Activated T-helper 9 cell treated with anti-CD3 and anti-CD28 coated beads, Interleukin-2, amount 50 U/mL, for 16 hours (primary cell): ENCODE data around the gene KRT26.
"Not testable (repeated sequence)": the region's sequence is repeated elsewhere in the genome, so short reads cannot be mapped to it uniquely, and the experiment has no call there.

Experiments used
- DNase-seq: peaks from one replicate; pipeline ENCODE4 v3.0.0-alpha.2; 2020; ENCODE audit warnings: low read depth

The KRT26 gene

GRCh38 chr17:40794466-40794865, 22.5 kb upstream of the KRT26 start:
- no peak for DNase-seq

- DNase-seq = no peak
These were observed 21.8 kb upstream of the KRT26 start for GRCh38 chr17:40793832-40794231.

GRCh38 chr17:40791787-40792436, 19.9 kb upstream of the KRT26 start:
- no peak for DNase-seq

DNA sequence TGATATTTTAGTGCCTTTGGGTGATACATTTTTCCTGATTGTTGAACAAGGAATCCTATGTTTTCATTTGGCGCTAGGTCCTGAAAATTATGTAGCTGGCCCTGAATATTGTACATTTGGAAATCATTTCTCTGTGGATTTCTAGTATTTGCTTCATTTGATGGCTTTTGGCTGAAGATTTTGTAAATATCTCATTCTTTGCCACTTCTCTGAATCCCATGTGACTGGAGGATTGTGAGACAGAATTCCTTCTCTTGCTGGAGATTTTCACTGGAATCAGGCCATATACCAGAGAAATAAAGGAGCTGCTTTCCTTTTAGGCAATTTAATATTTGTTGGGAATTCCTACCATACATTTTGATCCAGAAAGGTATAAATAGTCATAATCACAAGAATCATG, 19.1 kb upstream of the KRT26 start:
- DNase-seq = no peak

DNA sequence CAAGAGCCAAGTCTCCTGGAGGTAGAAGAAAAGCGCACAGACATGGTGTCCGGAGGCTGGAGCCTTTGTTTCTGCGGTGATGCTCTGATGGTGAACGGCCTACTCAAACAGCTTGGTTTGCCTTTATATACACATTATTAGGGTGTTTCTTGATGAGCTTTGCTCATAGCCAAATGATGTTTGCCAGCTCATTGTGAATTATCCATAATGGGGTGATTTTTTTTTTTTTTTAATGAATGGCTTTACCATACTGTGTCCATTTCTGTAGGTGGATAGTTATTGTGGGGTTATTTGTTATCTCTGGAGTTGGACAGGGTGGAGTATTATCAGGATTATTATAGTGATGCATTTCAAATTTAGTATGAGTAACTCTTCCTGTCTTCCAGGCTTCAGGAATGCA, 10.4 kb upstream of the KRT26 start, which contains the start of gene KRT27:
Gene KRT27 (minus strand): TSS at position 101 of the 400 bp plus-strand sequence. CDS start 57 bp downstream, at position 44.
- DNase-seq = no peak

- no peak for DNase-seq
These were observed 7.3 kb upstream of the KRT26 start for GRCh38 chr17:40779181-40779909.

- no peak for DNase-seq
These were observed 6.5 kb upstream of the KRT26 start for GRCh38 chr17:40778461-40778860.

DNA sequence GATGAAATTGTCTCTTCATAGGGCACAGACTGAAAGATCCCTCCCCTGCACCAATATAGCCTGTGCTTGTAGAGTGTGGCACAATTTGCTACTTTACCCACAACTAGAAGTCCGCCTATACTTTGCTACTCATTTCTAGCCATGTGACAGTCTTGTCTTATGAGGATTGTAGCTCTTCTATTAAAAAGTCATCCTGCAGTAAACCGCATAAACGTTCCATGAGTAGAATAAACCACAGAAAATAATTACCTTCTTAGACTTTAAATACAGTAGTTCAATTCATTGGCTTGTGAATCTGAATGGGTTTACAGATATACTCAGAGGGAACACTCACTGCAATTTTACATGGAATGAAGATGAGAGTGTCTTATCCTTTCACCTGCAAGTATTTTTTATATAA, 6.0 kb upstream of the KRT26 start:
- DNase-seq = no peak

DNA sequence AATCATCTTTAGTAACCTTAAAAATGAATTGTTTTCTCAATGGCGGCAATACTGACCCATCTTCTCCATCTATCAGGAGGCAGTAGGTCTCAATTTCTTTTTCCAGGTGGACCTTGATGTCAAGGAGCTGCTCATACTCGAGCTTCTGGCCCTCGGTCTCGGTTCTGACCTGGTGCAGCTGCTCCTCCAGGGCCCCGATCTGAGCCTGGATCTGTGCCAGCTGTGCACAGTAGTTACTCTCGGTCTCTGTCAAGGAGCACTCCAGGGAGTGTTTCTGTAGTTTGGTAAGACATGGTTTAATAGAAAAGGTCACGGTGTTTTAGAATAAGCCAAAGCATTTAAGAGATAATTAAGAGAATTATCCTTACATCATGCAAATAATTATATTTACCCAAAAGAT, 5.5 kb upstream of the KRT26 start:
- DNase-seq = no peak

DNA sequence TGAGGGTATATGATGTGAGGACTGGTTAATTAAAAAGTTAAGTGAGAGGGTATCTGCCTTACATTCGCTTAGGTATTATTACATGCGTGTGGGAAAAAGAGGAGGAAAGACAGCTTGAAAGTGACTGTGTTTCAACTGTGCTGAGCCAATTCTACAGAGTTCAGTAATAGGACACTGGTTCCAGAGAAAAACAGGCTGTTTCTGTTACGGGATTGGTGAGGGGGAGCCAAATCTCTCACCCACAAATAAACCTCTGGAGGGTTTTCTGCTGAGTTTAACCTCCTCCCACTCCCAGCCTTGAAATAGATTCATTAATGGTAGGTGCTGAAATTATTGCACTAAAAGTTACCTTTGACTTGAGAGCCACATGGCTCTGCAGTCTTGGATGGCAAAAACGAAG, 3.9 kb upstream of the KRT26 start:
- DNase-seq = no peak

DNA sequence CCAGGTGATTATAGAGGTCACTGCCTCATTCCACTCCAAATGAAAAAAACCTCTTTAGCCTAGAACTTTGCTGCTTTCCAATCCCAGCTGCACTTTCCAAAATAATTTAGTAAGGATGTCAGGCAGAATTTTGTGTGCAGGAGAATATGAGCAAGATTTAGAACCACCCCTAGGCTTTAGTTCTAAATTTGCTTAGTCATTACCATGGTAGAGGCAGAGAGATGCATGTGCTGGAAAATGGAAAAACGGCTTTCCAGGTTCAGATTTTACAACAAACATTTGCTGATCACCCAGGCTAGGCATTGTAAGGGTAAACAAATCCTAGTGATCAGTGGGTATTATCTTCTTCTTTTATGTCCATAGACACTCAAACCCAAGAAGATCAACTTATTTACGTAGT, 6.3 kb downstream of the KRT26 start:
- DNase-seq = no peak

DNA sequence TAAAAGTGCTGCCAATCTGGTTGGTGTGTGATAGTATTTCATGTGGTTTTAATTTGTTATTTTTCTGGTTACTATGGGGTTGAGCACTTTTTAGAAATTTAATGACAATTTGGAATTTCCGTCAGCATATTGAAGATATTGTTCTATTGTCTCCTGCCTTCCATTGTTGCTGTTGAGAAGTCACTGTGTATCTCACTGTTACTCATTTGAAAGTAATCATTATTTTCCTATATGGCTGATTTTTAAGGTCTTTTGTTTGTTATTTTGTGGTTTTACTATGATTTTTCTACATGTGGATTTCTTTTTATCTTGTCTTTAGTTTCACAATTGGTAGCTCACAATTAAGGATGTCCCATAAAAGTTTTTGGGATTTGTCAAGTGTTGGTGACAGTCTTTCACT, 8.2 kb downstream of the KRT26 start:
- DNase-seq = no peak

- DNase-seq = no peak
These were observed 11.6 kb downstream of the KRT26 start for GRCh38 chr17:40760105-40761016.

- no peak for DNase-seq
These were observed 16.8 kb downstream of the KRT26 start, which contains the start of gene KRT25 for GRCh38 chr17:40755231-40755630. Gene KRT25, minus strand, starts transcription at chr17:40755331. Its CDS starts 60 bp downstream, at chr17:40755271.

- no peak for DNase-seq
These were observed 18.2 kb downstream of the KRT26 start for GRCh38 chr17:40753804-40754203.

GRCh38 chr17:40751065-40751464, 20.9 kb downstream of the KRT26 start:
- DNase-seq = no peak

GRCh38 chr17:40750391-40750790, 21.6 kb downstream of the KRT26 start:
- DNase-seq = no peak

GRCh38 chr17:40748666-40749065, 23.3 kb downstream of the KRT26 start:
- not testable (repeated sequence) for DNase-seq

- no peak for DNase-seq
These were observed 33.4 kb downstream of the KRT26 start for GRCh38 chr17:40738553-40738952.

DNA sequence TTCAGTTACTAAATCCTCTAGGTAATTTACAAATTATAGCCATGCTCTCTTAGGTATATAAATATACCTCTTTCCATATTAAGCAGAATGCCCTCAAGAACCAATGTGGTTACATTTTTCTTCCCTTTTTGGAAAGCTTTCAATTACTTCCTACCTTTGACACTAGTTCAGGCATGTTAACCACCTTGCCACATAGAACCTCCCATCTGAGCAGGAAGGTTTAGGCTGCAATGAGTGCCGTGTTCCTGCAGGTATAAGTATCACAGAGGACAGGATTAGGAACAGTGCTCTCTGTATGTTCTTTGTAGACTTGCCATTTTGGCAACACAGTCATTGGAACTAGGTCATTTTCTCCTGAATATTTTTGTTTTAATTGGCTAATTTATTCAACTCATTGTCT, 37.0 kb downstream of the KRT26 start:
- no peak for DNase-seq

- DNase-seq = no peak
These were observed 38.0 kb downstream of the KRT26 start for GRCh38 chr17:40734018-40734417.

GRCh38 chr17:40730970-40731369, 41.0 kb downstream of the KRT26 start:
- no peak for DNase-seq
